Fibroblast of pulmonary artery (primary cell): Measurements from ENCODE around the gene RIPPLY1.

Source experiments
- DNase-seq: peaks from one replicate; pipeline ENCODE4 v3.0.0-alpha.2; 2010; ENCODE audit warnings: low read depth
- H3K4me3 ChIP-seq: replicated peaks from 2 replicates; pipeline ENCODE4 v1.5.1; 2011; ENCODE audit warnings: low read depth, mild to moderate bottlenecking, control low read depth, low read length, moderate library complexity
- CTCF ChIP-seq: IDR thresholded peaks from 2 replicates; pipeline ENCODE4 v1.5.1; 2011; ENCODE audit warnings: mild to moderate bottlenecking, control low read depth, low read length, inconsistent platforms; ENCODE audit errors: missing control alignments

Gene RIPPLY1

GRCh38 chrX:106932492-106932923 is 29.4 kb upstream of the RIPPLY1 start:
- peak; percentile 42 for DNase-seq
- no peak overlapping the region for H3K4me3 ChIP-seq
- no peak for TF ChIP-seq CTCF

DNA sequence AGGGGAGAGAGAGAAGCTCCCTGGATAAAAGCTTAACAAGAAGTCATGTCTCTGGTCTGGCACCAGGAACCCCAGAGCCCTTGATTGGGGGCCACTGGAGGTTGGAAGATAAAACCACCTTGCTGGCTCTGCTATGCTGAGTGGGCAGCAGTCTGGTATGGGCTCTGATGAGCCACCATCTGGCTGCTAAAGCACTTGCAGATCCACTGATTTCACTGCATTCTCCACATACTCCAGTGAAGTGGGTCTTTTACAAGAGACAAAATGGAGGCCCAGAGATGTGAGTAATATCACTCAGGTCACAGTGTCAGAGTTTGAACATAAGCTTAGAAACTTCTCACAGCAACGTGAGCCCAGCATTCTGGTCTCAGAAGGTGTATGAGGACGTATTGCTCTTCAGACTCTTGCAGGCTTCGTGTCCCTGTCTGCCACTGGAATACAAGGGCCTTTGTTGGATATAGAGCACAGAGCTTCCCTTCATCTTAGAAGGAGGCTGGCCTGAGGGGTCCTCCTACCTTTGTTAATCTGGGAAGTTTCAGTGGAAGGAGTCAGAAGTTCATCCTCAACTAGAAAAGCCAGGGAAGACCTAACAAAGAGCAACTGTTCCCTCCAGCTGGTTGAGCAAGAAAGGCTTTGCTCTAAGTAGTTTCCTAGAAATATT is 28.8 kb upstream of the RIPPLY1 start:
- DNase-seq, result no peak
- TF ChIP-seq CTCF, result no peak
- no peak overlapping the region for H3K4me3 ChIP-seq

DNA sequence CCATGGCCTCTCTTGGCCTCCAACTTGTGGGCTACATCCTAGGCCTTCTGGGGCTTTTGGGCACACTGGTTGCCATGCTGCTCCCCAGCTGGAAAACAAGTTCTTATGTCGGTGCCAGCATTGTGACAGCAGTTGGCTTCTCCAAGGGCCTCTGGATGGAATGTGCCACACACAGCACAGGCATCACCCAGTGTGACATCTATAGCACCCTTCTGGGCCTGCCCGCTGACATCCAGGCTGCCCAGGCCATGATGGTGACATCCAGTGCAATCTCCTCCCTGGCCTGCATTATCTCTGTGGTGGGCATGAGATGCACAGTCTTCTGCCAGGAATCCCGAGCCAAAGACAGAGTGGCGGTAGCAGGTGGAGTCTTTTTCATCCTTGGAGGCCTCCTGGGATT is 25.1 kb upstream of the RIPPLY1 start:
- H3K4me3 ChIP-seq, result no peak overlapping the region
- DNase-seq, result no peak
- no peak for TF ChIP-seq CTCF

- H3K4me3 ChIP-seq, result no peak overlapping the region
- no peak for TF ChIP-seq CTCF
- DNase-seq, result peak; percentile 11
Observed at GRCh38 chrX:106927700-106928099, 24.6 kb upstream of the RIPPLY1 start.

DNA sequence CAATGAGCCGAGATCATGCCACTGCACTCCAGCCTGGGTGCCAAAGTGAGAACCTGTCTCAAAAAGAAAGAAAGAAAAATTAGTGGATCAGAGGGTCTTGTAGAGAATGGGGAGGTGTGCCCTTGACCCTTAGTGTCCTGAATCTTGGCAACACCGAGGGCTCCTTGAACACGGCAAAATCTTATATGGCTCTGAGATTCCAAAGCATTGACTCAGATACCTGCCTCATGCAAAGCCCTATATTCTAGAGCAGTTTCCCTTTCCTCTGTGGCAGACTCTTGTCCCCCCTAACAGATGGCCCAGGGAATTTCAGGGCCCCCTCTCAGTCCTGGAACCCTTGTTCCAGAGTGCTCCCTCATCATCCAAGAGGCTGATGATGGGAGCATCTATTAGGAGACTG is 23.9 kb upstream of the RIPPLY1 start:
- H3K4me3 ChIP-seq, result no peak overlapping the region
- TF ChIP-seq CTCF, result no peak

DNA sequence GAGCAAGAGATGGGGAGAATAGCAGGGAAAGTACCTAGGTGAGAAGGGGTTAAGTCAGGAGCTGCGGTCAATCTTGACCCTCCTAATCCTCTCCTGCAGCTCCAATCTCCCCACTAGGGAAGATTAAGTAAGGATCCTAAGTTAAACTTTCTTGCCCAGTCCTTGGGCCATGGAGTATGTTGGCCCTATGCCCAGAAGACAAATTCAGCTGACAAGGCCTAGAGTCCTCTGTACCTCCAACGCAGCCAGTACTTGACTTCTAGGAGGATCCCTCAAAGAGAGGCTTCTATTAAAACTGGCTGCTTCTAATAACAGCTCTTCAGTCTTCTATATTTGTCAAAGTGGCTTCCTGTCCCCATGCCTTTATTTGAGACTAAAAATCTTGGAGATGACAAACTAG is 18.5 kb upstream of the RIPPLY1 start:
- DNase-seq, result no peak
- no peak for TF ChIP-seq CTCF
- H3K4me3 ChIP-seq, result no peak overlapping the region

More for the DNA sequence above, 23.9 kb upstream of the RIPPLY1 start:
- DNase-seq, result no peak

GRCh38 chrX:106919932-106920452 is 16.9 kb upstream of the RIPPLY1 start, which contains the start of gene CLDN2:
Gene CLDN2 (plus strand): TSS chrX:106920402. CDS start chrX:106928229, 7,827 bp downstream.
- no peak for DNase-seq
- no peak for TF ChIP-seq CTCF
- no peak within 1 kb of the TSS for H3K4me3 ChIP-seq
